ENCODE results near the gene POU5F1.

DNA sequence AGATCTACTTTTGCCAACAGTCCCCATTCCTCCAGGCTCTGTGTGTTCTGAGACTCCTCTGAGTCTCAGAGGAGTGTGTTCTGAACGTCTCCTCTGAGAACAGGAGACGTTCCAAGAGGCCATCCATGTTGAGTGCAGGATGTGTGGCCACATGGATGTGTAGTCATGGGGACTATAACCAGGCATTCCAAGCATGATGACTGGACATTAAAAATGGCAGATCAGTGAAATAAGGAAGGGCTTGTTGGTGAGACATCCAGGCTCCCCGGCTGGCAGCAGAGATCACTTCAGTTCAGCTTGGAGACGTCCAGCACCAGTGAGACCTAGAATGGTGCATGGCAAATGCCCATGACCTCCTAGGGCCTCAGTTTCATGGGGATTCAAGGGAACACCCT, 34.3 kb upstream of the POU5F1 start:
- TF ChIP-seq, protein P1, sequence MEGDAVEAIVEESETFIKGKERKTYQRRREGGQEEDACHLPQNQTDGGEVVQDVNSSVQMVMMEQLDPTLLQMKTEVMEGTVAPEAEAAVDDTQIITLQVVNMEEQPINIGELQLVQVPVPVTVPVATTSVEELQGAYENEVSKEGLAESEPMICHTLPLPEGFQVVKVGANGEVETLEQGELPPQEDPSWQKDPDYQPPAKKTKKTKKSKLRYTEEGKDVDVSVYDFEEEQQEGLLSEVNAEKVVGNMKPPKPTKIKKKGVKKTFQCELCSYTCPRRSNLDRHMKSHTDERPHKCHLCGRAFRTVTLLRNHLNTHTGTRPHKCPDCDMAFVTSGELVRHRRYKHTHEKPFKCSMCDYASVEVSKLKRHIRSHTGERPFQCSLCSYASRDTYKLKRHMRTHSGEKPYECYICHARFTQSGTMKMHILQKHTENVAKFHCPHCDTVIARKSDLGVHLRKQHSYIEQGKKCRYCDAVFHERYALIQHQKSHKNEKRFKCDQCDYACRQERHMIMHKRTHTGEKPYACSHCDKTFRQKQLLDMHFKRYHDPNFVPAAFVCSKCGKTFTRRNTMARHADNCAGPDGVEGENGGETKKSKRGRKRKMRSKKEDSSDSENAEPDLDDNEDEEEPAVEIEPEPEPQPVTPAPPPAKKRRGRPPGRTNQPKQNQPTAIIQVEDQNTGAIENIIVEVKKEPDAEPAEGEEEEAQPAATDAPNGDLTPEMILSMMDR (IDR thresholded peaks at IDR 0.05): no peak
- TF ChIP-seq POLR2A (IDR thresholded peaks at IDR 0.05): no peak

Data from uterus (tissue), 2 donors.